Stimulated activated CD4-positive, alpha-beta T cell treated with anti-CD3 and anti-CD28 coated beads, Interleukin-12 subunit alpha, Interleukin-12 subunit beta, amount 100 ng/mL, for 48 hours (primary cell): ENCODE data around the gene MTRR.
A peak's percentile ranks its signal among the peaks of the same experiment; 100 is the strongest.

ENCODE experiments used
- DNase-seq, 3 donors: peaks; one replicate each; pipeline ENCODE4 v3.0.0-alpha.2; 2020; ENCODE audit warnings: low read depth in 2 of 3, low spot score in 1 of 3

MTRR gene

GRCh38 chr5:7868773-7869473, at the start of gene MTRR, which contains the start of gene FASTKD3:
MTRR (plus strand) TSS chr5:7869148; CDS start chr5:7870795, 1,647 bp downstream.
FASTKD3 (minus strand) TSS chr5:7869031; CDS start chr5:7868083, 948 bp downstream.
- peak; percentile 78 to 84 (median 81) for DNase-seq

DNA sequence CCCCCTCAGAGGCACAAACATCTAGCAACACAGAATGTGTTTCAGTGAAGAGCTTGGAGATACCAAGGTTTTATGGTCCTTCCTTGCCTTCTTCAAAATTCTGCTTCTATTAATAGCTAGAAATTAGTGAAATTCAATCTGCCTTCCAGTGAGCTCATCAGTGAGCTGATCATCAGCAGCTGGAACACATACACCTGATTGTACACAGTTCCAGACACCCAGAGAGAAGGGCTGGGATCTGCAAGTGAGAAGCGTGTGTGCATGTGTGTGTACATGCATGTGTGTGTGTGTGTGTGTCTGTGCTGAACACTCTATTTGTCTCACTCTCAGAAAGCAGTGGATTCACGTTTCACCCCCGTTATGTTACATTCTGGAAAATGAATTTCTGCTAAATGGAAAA, 46.5 kb upstream of the MTRR start:
- DNase-seq: no peak

DNA sequence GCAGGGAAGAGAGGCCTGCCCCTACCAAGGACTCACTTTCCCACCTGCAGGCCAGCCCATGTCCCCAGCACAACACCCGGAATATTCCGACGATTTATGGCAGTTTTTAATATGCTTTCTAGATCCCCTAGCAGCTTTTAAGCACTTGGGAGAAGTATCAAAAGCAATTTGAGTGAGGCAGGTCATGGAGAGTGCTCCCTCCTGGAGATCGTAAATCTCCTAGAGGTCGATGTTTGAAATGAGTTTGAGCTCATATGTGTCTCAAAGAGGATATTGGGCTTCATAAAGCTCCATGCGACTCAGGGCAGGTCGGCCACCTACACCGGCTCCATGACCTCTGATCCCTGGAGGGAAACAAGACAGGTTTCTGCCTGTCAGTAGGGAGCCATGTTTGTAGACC, 45.4 kb upstream of the MTRR start:
- no peak for DNase-seq

- DNase-seq: no peak
Observed at GRCh38 chr5:7824995-7825394, 44.0 kb upstream of the MTRR start.

GRCh38 chr5:7825630-7826029, 43.3 kb upstream of the MTRR start:
- no peak for DNase-seq

DNA sequence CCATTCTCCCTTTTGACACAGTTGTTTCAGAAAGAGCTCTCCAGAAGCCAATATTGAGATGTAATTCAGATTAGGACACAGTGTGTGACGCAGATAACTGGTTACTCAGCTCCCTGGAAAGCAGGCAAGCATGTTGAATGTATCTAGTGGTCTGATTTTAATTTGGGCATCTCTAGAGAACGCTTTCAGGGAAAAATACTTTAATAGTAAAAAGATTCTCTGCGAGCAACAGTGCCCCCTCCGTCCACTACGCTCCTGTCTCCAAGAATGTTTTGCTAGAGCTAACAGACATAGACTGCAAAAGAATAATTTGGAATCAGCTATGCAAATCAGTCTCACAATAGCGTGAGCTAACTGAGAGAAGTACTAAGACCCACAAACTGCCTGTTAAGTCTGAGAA, 41.3 kb upstream of the MTRR start:
- DNase-seq: no peak

GRCh38 chr5:7828269-7828668, 40.7 kb upstream of the MTRR start:
- DNase-seq: no peak

DNA sequence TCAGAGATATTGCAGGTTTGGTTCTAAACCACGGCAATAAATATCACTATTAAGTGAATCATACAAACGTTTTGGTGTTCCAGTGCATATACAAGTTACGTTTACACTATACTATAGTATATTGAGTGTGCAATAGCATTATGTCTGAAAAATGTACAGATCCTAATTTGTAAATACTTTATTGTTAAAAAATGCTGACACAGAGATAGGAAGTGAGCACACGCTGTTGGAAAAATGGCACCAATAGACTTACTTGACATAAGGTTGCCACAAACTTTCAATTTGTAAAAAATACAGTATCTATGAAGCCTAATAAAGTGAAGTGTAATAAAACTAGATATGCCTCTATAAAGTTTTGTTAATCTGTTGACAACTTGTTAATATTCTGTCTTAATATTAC, 34.0 kb upstream of the MTRR start:
- DNase-seq: no peak

DNA sequence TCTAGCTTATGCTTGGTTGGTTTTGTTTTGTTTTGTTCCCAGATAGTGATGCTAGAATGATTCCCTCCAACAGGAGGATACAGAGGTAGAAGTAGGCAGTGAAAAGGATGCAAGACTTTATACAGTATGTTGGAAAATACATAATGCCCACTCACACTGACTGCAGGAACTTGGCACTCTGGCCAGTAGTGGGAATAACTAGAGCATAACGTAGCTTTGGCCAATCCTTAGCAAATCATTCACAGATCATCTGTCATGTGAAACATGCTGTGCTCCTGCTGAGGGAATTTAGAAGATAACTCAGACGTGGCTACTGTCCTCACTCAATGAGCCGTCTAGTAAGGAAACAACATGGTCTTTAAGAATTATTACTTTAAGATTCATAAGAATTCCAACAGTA, 31.5 kb upstream of the MTRR start:
- DNase-seq: no peak

- DNase-seq: no peak
Observed at GRCh38 chr5:7842531-7842930, 26.4 kb upstream of the MTRR start.

GRCh38 chr5:7844901-7845300, 24.0 kb upstream of the MTRR start:
- DNase-seq: no peak

DNA sequence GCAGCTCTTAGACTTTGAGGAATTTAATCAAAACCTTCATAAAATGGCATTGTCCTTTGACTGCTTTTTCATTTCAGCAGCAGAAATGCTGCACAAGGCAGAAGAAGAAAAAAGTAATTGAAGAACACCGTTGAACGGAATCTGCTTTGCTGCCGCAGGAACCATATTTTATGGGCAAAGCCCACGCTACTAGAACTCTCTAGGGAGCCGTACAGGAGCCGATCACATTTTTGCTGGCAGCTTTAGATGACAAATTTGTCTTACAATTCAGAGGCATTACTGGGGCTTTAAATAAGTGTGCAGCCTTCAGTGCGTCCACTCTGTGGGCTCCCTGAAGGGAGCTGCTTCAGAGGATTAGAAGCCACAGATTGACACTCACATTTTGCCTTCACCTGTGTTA, 23.4 kb upstream of the MTRR start:
- DNase-seq: no peak

GRCh38 chr5:7846327-7846726, 22.6 kb upstream of the MTRR start:
- DNase-seq: no peak

DNA sequence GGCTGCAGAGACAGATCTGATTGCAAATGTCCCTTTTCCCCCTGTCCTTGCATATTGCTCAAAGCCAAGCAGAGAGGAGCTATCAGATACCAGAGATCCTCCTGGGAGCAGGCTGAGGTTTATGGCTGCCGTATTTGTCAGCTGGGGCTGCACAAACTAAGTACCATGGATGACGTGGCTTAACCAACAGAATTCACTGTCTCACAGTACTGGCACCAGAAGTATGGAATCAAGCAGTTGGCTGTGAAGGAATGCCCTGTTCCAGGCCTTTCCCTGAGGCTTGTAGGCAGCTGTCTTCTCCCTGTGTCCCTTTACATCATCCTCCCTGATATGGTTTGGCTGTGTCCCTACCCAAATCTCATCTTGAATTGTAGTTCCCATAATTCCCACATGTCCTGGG, 20.7 kb upstream of the MTRR start:
- no peak for DNase-seq

- no peak for DNase-seq
Observed at GRCh38 chr5:7849681-7850394, 19.1 kb upstream of the MTRR start.

- no peak for DNase-seq
Observed at GRCh38 chr5:7850395-7851239, 18.3 kb upstream of the MTRR start, which contains the start of gene CFAP90. CFAP90 (minus strand) TSS chr5:7851133; CDS start chr5:7851021, 112 bp downstream.

DNA sequence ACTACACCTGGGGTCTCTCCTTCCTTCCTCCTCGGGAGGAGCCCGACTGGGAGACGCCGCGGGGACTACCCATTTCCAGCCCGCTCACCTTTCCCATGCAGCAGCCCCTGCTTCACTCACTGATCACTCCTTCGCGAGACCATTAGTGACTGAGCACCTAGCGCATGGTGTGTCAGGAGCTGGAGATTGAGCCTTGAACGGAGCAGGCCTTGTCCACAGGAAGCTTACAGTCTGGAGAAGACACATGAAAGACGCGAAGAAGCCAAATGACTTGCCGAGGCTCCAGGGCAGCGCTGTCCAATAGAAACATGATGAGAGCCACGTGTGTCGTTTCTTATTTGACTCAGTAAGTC, 17.7 kb upstream of the MTRR start:
- DNase-seq: no peak

- DNase-seq: no peak
Observed at GRCh38 chr5:7851617-7852289, 17.2 kb upstream of the MTRR start.

DNA sequence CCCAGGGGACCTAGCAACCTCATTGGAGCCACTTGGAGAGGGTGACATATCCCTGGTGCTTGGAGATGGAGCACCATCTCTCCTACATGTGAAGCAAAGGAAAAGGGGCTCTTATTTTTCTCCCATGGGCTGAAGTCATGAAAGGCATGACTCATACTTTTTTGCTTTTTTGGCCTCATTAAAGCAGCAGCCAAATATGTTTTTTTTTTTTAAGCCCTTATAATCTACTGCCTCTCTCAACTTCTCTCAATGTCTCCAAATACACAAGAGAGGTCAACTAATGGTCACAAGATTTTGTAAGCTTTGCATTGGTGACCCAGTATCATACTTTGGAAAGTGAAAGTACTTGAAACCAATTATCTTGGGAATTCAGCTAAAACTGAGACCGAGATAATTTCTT, 16.4 kb upstream of the MTRR start:
- DNase-seq: no peak

GRCh38 chr5:7852988-7853387, 16.0 kb upstream of the MTRR start:
- no peak for DNase-seq

GRCh38 chr5:7855611-7856010, 13.3 kb upstream of the MTRR start:
- no peak for DNase-seq
